Mucosa of rectum (tissue), 2 donors: ENCODE measurements around the gene APPBP2.

Experiments used
- H3K27ac ChIP-seq, 2 donors: one replicate each; pipeline ENCODE4 v1.7.0; 2013; ENCODE audit warnings: inconsistent platforms in 2 of 2, low read depth in 2 of 2, low read length in 2 of 2
- H3K27me3 ChIP-seq, 2 donors: one replicate each; pipeline ENCODE4 v1.7.0; 2013; ENCODE audit warnings: low read length in 2 of 2; ENCODE audit not compliant: control insufficient read depth in 2 of 2, insufficient read depth in 2 of 2
- H3K36me3 ChIP-seq, 2 donors: one replicate each; pipeline ENCODE4 v1.7.0; 2013; ENCODE audit warnings: low read length in 2 of 2; ENCODE audit not compliant: control insufficient read depth in 2 of 2, insufficient read depth in 2 of 2
- H3K4me1 ChIP-seq, 2 donors: one replicate each; pipeline ENCODE4 v1.7.0; 2013; ENCODE audit warnings: low read length in 2 of 2, mild to moderate bottlenecking in 1 of 2; ENCODE audit not compliant: control insufficient read depth in 2 of 2, insufficient read depth in 2 of 2
- H3K4me3 ChIP-seq, 2 donors: one replicate each; pipeline ENCODE4 v1.7.0; 2013; ENCODE audit warnings: low read length in 2 of 2
- H3K9ac ChIP-seq, 2 donors: one replicate each; pipeline ENCODE4 v1.7.0; 2013; ENCODE audit warnings: low read length in 2 of 2, low read depth in 1 of 2, mild to moderate bottlenecking in 1 of 2
- H3K9me3 ChIP-seq, 2 donors: one replicate each; pipeline ENCODE4 v1.7.0; 2013; ENCODE audit warnings: low read length in 2 of 2; ENCODE audit not compliant: control insufficient read depth in 2 of 2
- donor health status: healthy.
- donor health status: Normal muscosa, but diverticular disease.

APPBP2 gene

GRCh38 chr17:60403962-60404361 is 122.1 kb downstream of the APPBP2 start:
- H3K9ac ChIP-seq: no peak overlapping the region
- H3K36me3 ChIP-seq: no peaks in the 10 kb centered on the region
- H3K27ac ChIP-seq: no peak overlapping the region
- H3K9me3 ChIP-seq: no peaks in the 10 kb centered on the region
- no peaks in the 10 kb centered on the region for H3K27me3 ChIP-seq
- no peaks in the 10 kb centered on the region for H3K4me1 ChIP-seq
- no peak overlapping the region for H3K4me3 ChIP-seq

DNA sequence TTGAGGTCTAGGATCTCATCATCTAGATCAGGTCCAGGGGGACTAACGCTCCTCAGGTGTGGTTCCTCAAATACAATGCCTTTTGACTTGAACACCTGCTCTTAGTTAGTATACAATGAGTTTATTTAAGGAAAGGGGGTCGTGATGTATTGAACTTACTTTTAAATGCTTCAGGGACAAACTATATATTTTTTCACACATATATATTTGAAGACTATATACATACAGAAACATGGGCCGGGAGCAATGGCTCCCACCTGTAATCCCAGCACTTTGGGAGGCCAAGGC is 122.6 kb downstream of the APPBP2 start:
- H3K4me3 ChIP-seq: no peak overlapping the region
- H3K27me3 ChIP-seq: no peaks in the 10 kb centered on the region
- H3K4me1 ChIP-seq: no peaks in the 10 kb centered on the region
- no peak overlapping the region for H3K27ac ChIP-seq
- no peak overlapping the region for H3K9ac ChIP-seq
- H3K9me3 ChIP-seq: no peaks in the 10 kb centered on the region
- H3K36me3 ChIP-seq: no peaks in the 10 kb centered on the region

DNA sequence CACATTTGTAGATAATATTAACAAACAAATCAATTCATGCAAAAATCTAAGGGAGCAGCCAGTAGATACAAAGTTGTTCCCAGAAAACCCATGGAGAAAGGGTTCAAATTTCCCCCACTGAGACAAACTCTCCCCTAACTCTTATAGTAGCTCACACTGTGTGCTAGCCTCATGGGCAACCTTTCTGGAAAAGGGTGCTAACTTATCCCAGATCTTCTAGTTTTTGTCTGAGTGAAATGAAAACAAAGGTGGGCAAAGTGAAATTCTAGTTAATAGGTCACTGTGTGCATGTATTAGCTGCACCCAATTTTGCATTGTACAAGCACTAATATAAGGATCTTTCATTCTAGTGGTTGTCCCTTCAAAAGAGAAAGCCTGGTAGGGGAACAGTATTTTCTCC is 124.2 kb downstream of the APPBP2 start:
- H3K9ac ChIP-seq: no peak overlapping the region
- H3K36me3 ChIP-seq: no peaks in the 10 kb centered on the region
- no peaks in the 10 kb centered on the region for H3K27me3 ChIP-seq
- no peaks in the 10 kb centered on the region for H3K4me1 ChIP-seq
- no peak overlapping the region for H3K4me3 ChIP-seq
- no peaks in the 10 kb centered on the region for H3K9me3 ChIP-seq
- H3K27ac ChIP-seq: no peak overlapping the region

DNA sequence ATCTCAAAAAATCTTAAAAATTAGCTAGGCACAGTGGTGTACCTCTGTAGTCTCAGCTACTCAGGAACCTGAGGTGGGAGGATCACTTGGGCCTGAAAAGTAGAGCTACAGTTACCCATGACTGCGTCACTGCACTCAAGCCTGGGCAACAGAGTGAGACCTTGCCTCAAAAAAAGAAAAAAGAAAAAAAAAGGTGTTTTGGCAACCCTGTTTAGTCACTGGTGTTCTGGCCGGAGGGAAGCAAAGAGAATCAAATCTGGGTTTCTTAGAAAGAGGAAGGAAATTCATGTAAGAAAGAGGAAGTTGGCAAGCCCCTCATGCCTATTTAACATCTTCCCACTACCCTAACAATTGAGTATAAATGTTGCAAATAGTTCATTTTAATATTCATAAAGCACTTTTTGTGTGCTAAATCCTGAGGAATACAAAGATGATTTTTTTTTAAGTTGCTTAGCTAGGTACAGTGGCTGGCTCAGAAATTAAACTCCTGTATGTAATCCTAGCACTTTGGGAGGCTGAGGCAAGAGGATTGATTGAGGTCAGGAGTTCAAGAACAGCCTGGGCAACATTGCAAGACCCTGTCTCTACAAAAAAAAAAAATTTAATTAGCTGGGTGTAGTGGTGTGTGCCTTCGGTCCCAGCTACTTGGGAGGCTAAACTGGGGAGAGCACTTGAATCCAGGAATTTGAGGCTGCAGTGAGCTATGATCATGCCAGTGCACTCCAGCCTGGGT is 127.6 kb downstream of the APPBP2 start:
- H3K4me3 ChIP-seq: no peak overlapping the region
- no peak overlapping the region for H3K9ac ChIP-seq
- no peaks in the 10 kb centered on the region for H3K4me1 ChIP-seq
- no peaks in the 10 kb centered on the region for H3K9me3 ChIP-seq
- no peaks in the 10 kb centered on the region for H3K36me3 ChIP-seq
- H3K27me3 ChIP-seq: no peaks in the 10 kb centered on the region
- peak overlapping the region in 1 of 2 donors; percentile 56 for H3K27ac ChIP-seq

- Histone ChIP-seq H3K4me1 (no peaks in the 10 kb centered on the region), H3K27me3 (no peaks in the 10 kb centered on the region), H3K27ac (no peak overlapping the region), H3K4me3 (no peak overlapping the region), H3K9me3 (no peaks in the 10 kb centered on the region), H3K9ac (no peak overlapping the region), H3K36me3 (no peaks in the 10 kb centered on the region)
These were observed 129.6 kb downstream of the APPBP2 start for GRCh38 chr17:60396412-60396811.

DNA sequence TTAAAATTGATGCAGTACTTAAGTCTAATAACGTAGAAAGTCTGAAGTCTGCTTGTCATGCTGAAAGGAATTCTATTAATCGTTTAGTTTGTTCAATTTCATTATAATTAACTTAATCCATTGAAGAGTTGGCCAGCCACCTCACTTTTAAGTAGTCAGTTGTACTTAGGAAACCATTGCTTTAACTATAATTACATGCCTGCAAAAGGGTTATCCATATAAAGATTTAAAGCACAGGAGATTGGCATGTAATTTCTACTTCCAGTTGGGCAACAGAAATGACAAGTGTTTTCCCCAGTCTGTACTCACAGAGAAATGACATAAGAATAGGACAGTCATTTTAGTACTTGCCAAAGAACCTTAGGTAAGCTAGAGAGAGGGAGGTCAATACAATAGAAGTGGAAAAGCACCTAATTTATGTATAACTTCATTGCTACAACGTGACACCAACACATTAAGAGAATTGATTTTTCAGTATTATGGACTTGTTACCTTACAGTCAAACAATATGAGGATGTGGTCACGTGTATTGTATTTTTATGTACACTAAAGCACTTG is 130.5 kb downstream of the APPBP2 start:
- Histone ChIP-seq H3K9ac (no peak overlapping the region), H3K27me3 (no peaks in the 10 kb centered on the region), H3K4me1 (peaks cover 0 to 6% of the 10 kb centered on the region in 2 donors), H3K36me3 (no peaks in the 10 kb centered on the region), H3K27ac (no peak overlapping the region), H3K4me3 (no peak overlapping the region), H3K9me3 (no peaks in the 10 kb centered on the region)

GRCh38 chr17:60393840-60394723 is 132.0 kb downstream of the APPBP2 start:
- Histone ChIP-seq H3K4me1 (peaks cover 0 to 8% of the 10 kb centered on the region in 2 donors), H3K9me3 (no peaks in the 10 kb centered on the region), H3K27me3 (no peaks in the 10 kb centered on the region), H3K4me3 (no peak overlapping the region), H3K27ac (no peak overlapping the region), H3K9ac (no peak overlapping the region), H3K36me3 (no peaks in the 10 kb centered on the region)
